Right renal pelvis (tissue), 4 donors: ENCODE results near the gene NBAS. TPM values are rescaled to one million over a fixed set of nuclear protein-coding genes. Genes with fewer than 3 reads are reported as not detected.

Source experiments
- DNase-seq, 4 donors: peaks; one replicate each; pipeline ENCODE4 v3.0.0-alpha.2; 2013; ENCODE audit warnings: low read depth in 4 of 4, low spot score in 3 of 4, missing footprints in 1 of 4
- polyA plus RNA-seq, 4 donors: library from polyadenylated mRNA; unstranded; fragments of 120-200 nt; gene quantifications; one replicate each; pipeline ENCODE4 v1.2.1, GENCODE V29; 2013; ENCODE audit not compliant: insufficient read length in 4 of 4

NBAS gene
- polyA plus RNA-seq, 4 donors, result 49.6 to 58.1 (median 56.3) TPM

- no peak for DNase-seq
These were observed 402.6 kb downstream of the NBAS start for GRCh38 chr2:15158532-15158931.

DNA sequence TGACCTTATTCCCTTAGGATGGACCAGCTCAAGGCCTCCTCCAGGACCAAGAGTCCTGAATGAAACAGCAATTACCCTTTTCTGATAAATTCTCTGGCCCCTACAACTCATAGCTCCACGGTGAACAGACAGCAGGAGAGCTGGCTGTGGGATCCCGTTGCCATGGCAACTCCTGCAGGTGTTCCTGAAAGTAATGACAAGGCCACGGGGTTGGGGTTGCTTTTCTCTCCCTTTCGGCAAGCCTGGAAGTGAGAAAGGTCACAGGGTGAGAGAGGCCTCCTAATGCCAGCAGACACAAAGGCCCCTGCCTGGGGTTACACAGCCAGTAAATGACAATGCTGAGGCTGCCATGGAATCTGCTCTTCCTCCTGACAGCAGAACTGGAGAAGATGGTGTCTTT, 403.0 kb downstream of the NBAS start:
- no peak for DNase-seq

DNA sequence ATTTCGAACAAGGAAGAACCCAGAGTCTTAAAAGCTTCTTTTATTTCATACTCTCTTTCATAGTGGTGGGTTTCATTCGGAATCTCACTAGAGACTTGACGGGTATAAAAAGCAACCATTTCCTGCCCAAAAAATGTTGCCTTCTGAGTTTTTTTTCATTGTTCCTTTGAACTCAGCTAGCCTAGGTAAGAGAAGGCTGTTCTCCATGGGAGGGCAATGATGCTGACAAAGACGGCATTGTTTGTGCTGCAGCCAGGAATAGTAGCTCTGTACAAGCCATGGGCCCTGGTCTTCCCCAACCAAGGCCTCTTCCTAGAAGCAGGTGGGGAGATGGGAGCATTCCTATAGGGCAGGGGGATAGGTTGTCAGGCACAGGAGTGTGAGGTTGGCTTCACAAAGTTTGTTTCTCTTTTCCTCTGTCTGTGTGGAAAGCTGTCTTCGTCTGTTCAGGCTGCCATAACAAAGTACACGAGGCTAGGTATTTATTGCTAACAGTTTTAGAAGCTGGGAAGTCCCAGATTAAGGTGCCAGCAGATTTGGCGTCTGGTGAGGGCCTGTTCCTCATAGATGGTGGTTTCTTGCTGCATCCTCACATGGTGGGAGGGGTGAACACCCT, 405.1 kb downstream of the NBAS start:
- DNase-seq, result no peak

GRCh38 chr2:15154297-15154696, 406.8 kb downstream of the NBAS start:
- no peak for DNase-seq

GRCh38 chr2:15152382-15152781, 408.8 kb downstream of the NBAS start:
- DNase-seq, result no peak

- DNase-seq, result no peak
These were observed 412.1 kb downstream of the NBAS start for GRCh38 chr2:15149063-15149462.

- no peak for DNase-seq
These were observed 413.5 kb downstream of the NBAS start for GRCh38 chr2:15147591-15147990.

GRCh38 chr2:15146960-15147359, 414.2 kb downstream of the NBAS start:
- DNase-seq, result no peak

DNA sequence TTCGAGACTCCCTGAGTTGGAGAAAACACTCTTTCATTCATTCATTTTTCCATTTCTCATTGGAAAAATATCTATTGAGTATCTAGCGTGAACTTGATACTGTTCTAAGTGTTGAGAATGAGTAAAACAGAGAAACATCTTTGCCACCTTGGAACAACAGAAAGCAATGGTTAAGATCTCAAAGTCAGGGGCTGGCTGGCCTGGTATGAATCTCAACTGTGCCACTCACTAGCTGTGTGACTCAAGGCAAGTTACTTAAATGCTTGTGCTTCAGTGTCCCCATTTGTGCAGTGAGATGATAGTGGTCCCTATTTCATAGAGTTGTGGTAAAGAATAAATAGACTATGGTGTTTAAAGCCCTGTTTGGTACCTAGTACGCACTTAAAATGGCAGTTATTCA, 415.2 kb downstream of the NBAS start:
- no peak for DNase-seq

DNA sequence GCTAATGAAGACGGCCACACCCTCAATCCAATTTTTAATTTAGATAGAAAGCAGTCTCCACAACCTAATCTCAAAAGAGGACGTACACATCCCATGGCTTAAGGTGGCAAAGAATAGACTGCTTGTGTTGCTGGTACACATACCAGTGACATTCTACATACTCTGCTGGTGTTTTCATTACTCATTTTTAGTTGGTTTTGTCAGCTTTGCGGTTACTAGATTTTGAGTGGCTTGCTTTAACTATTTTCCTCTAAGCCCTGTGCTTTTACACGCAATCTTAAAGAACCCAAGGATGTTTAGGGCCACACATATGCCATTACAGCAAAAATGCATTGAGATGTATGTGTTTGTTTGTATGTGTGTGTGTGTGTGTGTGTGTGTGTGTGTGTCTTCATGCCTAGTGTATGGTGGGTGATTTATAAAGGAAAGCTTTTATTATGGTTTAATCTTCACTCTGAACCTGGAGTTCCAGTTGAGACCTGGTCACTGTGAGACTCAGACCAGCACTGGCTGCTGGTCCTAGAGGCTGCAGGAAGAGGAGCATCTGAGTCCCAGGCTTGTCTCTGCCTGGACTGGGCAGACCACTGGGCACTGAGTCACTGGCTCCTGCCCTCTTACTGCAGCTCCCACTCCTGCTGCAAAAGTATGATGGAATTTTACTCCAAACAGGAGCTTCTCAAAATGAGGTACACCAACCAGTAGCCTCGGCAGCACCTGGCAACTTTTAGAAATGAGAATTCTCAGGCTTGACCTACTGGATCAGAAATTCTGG, 415.9 kb downstream of the NBAS start:
- DNase-seq, result no peak

DNA sequence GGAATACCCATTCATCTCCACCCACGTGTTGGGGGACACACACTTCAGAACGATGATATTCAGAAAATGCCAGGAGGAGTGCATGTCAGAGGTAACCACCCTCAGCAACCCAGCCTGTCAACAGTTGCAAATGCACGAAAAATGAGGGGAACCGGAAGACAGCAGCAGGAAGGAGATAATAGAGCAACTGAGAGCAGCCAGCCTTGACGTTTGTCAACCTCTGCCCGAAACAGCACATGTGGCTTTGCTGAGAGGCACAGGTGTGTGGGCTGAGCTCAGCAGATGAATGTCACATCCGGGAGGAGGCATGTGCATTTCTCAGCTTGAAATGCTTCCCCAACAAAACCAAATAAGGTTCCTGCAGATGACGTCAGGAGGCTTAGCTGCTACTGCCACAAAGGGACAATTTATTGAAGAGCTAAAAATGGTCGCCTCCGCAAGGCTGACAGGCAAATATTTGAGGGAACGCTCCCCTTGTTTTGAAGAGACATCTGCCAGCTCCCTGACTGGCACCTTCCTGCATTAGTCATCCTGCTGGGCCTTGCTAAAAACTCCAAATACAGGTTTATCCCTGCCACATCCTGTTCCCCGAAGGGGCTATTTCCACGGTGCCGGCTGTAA, 419.0 kb downstream of the NBAS start:
- DNase-seq, result no peak

DNA sequence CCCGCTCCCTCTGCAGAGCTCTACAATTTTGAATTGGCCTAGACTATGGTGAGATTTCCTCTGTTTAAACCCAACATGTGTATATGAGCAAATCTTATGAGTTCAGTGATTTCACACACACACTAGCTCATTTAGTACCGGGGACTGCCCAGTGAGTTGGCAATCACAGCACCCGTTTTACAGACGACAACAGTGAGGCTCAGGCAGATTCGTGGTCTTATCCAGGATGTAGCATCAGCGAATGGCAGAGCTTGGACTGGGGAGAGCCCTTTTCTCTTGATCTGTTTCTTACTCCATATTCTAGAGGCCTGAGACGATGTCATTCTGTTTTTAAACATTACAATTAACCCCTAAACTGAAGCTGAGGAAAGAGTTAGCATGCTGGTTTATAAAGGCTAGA, 419.9 kb downstream of the NBAS start:
- DNase-seq, result no peak

GRCh38 chr2:15136639-15137038, 424.5 kb downstream of the NBAS start:
- no peak for DNase-seq

DNA sequence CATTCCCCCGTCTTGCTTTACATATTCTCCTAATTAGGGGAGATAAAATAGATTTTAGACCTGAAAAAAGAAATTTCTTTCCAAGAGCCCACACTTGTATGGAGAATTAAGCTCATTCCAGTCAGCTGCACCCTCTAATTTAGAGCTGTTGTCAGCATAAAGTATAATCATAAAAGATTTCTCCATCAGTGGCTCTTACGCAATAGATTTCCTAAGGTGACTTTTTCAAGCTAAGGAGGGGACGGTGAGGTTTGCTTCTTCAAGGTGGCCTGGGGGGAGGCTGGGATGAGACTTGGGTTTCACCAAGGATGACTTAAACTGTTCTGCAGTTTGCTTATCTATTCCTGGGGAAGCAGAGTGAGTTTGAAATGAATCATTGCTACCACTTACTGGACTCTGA, 426.2 kb downstream of the NBAS start:
- DNase-seq, result no peak

DNA sequence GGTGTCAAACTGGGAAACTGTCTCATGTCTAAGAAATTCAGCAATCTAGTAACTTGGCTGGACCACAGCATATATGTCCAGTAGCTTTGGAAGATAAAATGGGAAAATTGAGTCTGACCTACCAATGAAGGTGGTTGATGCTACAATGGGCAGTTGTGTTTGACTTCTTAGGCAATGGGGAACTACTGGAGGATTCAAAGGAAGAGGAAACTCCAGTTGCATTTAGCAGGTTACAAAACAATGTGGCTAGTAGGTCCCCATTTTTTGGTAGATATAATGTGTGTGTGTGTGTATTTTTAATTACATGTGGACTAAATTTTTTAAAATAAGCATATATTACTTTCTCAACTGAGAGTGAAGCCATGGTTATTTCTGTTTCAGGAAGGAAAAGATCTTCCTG, 427.7 kb downstream of the NBAS start:
- no peak for DNase-seq

DNA sequence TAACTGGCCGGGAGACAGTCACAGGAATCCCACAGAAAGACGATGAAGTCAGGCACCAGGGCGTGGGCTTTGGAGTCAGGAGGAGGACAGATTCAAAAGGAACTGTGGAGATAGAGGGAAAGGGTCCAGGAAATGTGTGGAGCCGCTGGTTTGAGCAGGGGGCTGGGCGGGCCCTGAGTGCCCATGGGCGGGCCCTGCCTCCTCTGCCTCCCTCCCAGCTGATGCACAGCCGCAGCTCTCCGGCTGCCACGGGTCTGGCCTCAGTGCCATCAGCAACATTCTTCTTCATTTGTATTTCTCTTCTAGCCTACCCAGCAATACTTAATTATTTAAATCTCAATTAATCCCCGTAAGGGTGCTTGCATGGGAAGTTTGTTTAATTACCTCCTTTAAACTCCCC, 432.3 kb downstream of the NBAS start:
- no peak for DNase-seq

DNA sequence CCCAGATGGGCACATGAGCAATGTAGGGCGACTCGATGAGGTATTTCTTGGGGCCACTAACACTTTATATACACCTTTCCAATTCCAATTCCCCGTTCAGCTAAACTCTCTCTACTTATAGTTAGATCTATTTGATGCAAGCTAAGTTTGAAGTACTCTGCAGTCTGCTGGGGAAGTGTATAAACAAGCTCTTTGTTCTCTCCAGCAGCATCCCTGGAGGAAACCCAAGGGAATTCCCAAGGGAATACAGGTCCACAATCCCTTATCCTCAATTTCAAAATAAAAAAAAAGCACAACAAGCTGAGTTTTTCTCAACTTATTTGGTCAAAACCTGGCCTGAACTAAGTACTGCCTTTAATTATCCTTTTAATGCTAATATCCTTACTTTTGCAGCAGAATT, 433.3 kb downstream of the NBAS start:
- DNase-seq, result no peak

- no peak for DNase-seq
These were observed 433.8 kb downstream of the NBAS start for GRCh38 chr2:15127301-15127700.

GRCh38 chr2:15126373-15126772, 434.8 kb downstream of the NBAS start:
- no peak for DNase-seq

DNA sequence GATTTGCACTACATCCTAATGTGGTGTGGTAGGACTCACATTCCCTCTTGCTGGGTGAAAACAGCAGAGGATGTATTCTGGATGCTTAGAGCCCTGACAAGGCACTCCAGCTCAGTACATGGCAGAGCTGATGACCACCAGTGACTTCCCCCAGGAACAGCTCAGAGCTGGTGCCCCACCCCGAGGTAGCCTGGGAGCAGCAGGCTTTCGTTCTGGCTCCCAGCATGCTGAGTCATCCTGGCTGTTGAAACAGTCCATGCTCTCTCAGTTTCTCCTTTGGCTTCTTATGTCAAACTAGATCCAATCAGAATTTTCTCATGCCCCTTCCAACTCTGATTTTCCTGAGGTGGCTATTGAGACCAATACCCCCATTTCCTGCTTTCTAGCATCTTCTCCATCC, 438.2 kb downstream of the NBAS start:
- DNase-seq, result no peak

- DNase-seq, result no peak
These were observed 440.5 kb downstream of the NBAS start for GRCh38 chr2:15120631-15121030.

GRCh38 chr2:15119722-15120175, 441.4 kb downstream of the NBAS start:
- DNase-seq, result no peak
